HG03060 (cell line): ENCODE data around the gene RPE.

ENCODE experiments used
- ATAC-seq: cut with Tn5 transposase; IDR thresholded peaks from one replicate; pipeline ENCODE4 v1.9.1; 2021; ENCODE audit warnings: low read depth, moderate number of reproducible peaks; ENCODE audit not compliant: unreplicated experiment

RPE gene

GRCh38 chr2:210000464-210001324 lies 1.7 kb upstream of the RPE start:
- ATAC-seq = no peak

- no peak for ATAC-seq
Observed at GRCh38 chr2:210003359-210003758, 921 bp downstream of the RPE start.

GRCh38 chr2:210004881-210005280 lies 2.4 kb downstream of the RPE start:
- no peak for ATAC-seq

GRCh38 chr2:210007895-210008294 lies 5.5 kb downstream of the RPE start:
- ATAC-seq = no peak

- ATAC-seq = no peak
Observed at GRCh38 chr2:210009126-210009525, 6.7 kb downstream of the RPE start.

- ATAC-seq = no peak
Observed at GRCh38 chr2:210009896-210010295, 7.5 kb downstream of the RPE start.

- ATAC-seq = no peak
Observed at GRCh38 chr2:210020138-210020537, 17.7 kb downstream of the RPE start.

GRCh38 chr2:210022824-210023223 lies 20.4 kb downstream of the RPE start:
- ATAC-seq = no peak

- ATAC-seq = no peak
Observed at GRCh38 chr2:210027608-210028007, 25.2 kb downstream of the RPE start.

GRCh38 chr2:210028178-210028577 lies 25.7 kb downstream of the RPE start:
- ATAC-seq = no peak

GRCh38 chr2:210034087-210034683 lies 31.7 kb downstream of the RPE start:
- no peak for ATAC-seq

GRCh38 chr2:210035679-210036078 lies 33.2 kb downstream of the RPE start:
- no peak for ATAC-seq

GRCh38 chr2:210038078-210038477 lies 35.6 kb downstream of the RPE start:
- ATAC-seq = no peak

GRCh38 chr2:210046851-210047500 lies 44.5 kb downstream of the RPE start:
- no peak for ATAC-seq

GRCh38 chr2:210049831-210050230 lies 47.4 kb downstream of the RPE start:
- ATAC-seq = no peak

- no peak for ATAC-seq
Observed at GRCh38 chr2:210050885-210051284, 48.4 kb downstream of the RPE start.

GRCh38 chr2:210054696-210055095 lies 52.3 kb downstream of the RPE start:
- no peak for ATAC-seq

GRCh38 chr2:210055825-210056224 lies 53.4 kb downstream of the RPE start:
- ATAC-seq = no peak

- no peak for ATAC-seq
Observed at GRCh38 chr2:210063306-210063705, 60.9 kb downstream of the RPE start.
